C4-2B (cell line): ENCODE results near the gene TADA2B.
A peak's percentile ranks its signal among the peaks of the same experiment; 100 is the strongest.

Experiments used
- H3K27ac ChIP-seq: fragments of 450-650 bp; 2 replicates; pipeline ENCODE4 v1.5.1; 2017
- ZFX ChIP-seq: fragments of 450-650 bp; IDR thresholded peaks from 2 replicates; pipeline ENCODE4 v1.6.1; 2017
- TF ChIP-seq, protein P1 (sequence below): fragments of 450-650 bp; conservative IDR thresholded peaks from 2 replicates; pipeline ENCODE4 v1.5.1; 2017; ENCODE audit warnings: mild to moderate bottlenecking

The TADA2B gene

DNA sequence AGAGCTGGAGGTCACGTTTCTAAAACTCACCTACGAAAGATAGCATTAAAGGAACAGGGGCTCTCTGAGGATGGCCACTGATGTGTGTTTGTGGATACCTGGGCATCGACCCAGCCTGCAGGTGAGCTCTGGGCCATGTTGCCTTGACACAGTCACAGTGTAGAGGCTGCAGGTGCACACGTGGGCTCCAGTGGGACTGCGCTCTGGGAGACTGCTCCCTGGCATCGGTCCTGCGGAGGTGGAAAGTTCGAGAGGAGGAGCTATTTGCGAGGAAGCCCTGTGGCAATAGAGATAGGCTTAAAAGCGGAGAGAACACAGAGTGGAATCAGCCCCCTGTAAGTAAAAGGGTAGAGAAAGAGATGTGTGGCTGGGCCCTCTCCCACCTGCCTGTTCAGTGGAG is 12.3 kb upstream of the TADA2B start:
- H3K27ac ChIP-seq = no peak overlapping the region
- TF ChIP-seq ZFX = no peak
- TF ChIP-seq, protein P1, sequence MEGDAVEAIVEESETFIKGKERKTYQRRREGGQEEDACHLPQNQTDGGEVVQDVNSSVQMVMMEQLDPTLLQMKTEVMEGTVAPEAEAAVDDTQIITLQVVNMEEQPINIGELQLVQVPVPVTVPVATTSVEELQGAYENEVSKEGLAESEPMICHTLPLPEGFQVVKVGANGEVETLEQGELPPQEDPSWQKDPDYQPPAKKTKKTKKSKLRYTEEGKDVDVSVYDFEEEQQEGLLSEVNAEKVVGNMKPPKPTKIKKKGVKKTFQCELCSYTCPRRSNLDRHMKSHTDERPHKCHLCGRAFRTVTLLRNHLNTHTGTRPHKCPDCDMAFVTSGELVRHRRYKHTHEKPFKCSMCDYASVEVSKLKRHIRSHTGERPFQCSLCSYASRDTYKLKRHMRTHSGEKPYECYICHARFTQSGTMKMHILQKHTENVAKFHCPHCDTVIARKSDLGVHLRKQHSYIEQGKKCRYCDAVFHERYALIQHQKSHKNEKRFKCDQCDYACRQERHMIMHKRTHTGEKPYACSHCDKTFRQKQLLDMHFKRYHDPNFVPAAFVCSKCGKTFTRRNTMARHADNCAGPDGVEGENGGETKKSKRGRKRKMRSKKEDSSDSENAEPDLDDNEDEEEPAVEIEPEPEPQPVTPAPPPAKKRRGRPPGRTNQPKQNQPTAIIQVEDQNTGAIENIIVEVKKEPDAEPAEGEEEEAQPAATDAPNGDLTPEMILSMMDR = no peak

DNA sequence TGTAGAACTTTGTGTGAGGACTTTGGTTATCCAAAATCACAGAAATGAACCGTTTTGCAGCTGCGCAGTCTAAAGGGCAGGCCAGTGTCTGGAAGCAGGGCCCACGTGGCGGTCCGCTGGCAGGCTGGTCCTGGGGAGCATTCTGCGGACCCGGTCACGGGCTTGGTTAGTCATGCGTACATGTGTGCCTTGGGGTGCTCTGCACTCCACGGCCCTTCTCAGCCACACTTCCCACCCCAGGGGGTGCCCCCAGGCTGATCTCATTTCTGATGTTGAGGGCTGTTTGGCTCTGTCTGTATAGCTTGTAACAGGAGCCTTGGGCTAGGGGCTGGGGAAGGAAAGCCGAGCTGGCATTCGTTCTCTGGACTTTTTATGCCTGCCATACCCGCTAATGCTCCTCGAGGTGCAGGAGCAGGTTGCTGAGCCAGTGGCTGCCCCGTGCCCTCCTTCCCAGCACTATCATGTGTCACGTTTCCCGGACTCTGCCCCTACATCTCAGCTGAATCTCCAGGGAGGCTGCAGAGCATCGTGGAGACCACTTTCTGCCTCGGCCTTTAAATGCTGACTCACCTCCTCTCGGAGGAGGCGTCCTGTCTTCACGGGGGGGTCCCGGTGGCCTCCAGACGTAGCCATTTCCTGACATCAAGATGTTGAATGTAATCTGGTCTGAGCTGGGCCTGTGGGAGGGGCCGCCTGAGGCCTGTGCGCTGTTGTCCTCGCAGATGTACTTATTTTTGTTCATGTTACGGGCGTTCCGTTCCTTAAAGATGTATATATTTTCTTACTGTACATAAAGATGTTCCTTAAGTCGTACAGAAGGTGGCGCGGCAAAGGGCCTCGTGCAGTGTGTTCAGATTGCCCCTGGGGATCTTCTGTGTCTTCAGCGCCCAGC is 11.4 kb upstream of the TADA2B start:
- TF ChIP-seq ZFX = no peak
- TF ChIP-seq, protein P1 = no peak
- H3K27ac ChIP-seq = no peak overlapping the region

DNA sequence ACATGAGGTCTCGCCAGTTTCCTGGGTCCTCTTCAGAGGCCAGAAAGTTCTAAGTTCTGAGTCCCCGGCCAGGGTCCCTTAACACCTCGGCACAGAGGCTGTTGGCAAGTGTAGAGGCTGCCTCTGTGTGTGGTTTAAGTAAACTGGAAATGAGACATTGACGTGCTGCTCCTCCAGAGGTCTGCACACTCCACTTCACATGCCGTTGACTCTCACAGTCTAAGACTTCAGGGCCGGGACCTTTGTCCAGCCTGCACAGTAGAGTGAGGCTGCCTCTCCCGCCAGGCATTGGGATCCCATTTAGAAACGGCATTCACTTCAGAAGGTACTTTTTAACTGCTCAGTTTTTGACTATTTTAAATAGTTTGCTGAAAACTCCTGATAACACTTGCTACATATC is 10.6 kb upstream of the TADA2B start:
- H3K27ac ChIP-seq = no peak overlapping the region
- TF ChIP-seq ZFX = no peak
- TF ChIP-seq, protein P1 = no peak

DNA sequence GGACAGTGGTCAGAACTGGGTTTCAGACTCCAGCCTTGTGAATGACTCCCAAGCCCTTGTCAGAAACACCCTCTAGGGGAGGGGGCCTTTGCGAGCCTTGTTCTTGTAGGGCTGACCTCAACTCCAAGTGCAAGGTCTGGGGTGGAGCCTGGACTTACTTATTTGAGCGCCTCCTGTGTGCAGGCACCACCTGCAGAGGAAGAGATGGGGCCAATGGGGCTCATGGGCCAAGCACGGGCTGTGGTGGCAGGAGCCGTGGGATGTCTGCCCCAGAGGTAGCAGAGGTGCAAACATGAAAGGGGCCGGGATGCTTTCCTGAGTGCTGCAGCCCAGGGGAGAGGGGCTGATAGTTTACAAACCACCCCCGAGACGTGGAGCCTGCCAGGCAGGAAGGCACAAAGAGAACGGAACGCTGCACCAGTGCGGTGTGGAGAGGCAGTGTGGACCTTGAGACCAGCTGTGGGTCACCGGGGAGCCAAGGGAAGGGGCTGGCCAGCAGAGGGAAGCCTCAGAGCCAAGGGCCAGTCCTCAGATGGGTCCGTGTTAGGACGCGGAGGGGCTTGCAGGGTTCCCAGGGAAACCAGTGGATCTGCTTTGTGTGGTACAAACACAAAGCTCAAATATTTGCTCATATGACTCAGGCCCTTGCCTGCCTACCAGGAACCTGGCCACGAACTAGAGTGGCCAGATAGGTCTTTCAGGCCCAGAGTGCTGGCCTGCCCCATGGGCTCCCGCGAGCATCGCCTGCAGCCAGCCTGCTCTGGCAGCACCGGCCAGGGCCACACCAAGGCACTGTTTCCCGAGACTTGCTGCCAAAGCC is 8.7 kb upstream of the TADA2B start:
- TF ChIP-seq, protein P1 = no peak; the same call in 1 of the 2 replicates
- TF ChIP-seq ZFX = peak; percentile 49; the same call in 1 of the 2 replicates
- H3K27ac ChIP-seq = peak overlapping the region; percentile 70

DNA sequence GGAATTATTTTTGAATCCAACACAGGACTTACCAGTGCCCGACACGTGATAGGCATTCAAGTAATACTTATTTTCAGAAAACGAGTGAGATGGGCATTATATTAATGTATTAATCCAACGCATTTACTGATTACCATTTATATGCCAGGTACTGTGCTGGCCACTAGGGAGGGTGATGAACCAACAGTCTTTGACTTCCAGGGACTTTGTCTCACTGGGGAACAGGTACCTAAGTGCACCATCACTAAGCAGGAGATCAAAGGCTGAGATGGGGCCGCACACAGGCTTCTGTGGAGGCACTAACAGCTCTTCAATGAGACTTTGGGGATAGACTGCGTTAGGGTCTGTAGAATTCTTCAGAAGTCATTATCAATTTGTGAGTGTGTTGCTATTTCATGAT is 5.7 kb upstream of the TADA2B start:
- no peak for TF ChIP-seq ZFX
- TF ChIP-seq, protein P1 = no peak; the same call in 1 of the 2 replicates
- no peak overlapping the region for H3K27ac ChIP-seq

DNA sequence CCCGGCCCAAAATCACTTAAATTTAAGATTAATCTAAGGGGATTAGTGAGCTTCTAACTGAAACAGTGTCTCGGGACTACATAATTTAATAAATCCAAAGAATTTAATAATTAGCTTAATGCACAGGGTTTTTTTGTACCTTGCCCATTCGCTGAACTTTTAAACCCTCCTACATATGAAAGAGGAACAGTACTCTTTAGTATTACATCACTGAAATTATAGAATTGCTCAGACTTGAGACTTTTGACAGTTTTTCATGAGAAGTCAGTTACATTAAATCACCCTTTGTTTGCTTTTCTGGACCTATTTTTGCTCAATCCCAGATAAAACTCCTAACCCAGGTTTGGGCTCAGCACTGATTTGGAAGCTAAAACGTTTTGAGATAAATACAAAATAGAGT is 2.4 kb upstream of the TADA2B start:
- TF ChIP-seq, protein P1 = no peak
- TF ChIP-seq ZFX = no peak
- no peak overlapping the region for H3K27ac ChIP-seq

DNA sequence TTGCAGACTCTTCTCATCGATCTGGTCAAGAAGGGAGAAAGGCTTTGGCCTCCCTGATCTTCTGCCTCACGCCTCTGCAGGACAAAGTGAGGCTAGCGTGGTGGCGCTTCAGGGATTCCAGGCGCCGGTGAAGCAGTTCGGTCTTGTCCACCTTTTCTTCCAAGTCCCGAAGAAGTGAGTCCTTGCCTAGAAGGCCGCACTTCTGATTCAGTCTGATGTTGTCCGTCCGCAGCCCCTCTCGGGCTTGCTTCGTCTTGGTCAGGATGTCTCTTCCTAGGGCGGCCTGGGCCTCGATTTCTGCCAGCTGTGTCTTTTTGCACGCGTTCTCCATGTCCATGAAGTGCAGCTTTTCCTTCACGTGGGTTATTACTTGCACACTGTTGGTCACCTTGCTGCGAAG is 1.9 kb upstream of the TADA2B start:
- TF ChIP-seq, protein P1 = no peak
- TF ChIP-seq ZFX = no peak
- no peak overlapping the region for H3K27ac ChIP-seq
